Heart left ventricle (tissue), 16 donors: ENCODE results near the gene IGFN1. TPM values are rescaled to one million over a fixed set of nuclear protein-coding genes. Genes with fewer than 3 reads are reported as not detected.
"Not testable (repeated sequence)": the region's sequence is repeated elsewhere in the genome, so short reads cannot be mapped to it uniquely, and the experiment has no call there.

Experiments used
- ATAC-seq, 4 donors: fragments of 200-7000 bp; cut with Tn5 transposase; one replicate each; pipeline ENCODE4 v1.9.1; 2020 to 2022; ENCODE audit warnings: moderate library complexity in 4 of 4, mild to moderate bottlenecking in 3 of 4, moderate number of reproducible peaks in 1 of 4
- DNase-seq, 5 donors: peaks; one replicate each; pipeline ENCODE4 v3.0.0-alpha.2; 2020
- H3K27ac ChIP-seq, 12 donors: fragments of 200-600 bp; sonication (generic) in 4 of 12; one replicate each; pipeline versions ENCODE4 v1.5.0 to v1.8.0; 2016 to 2022; ENCODE audit warnings: mild to moderate bottlenecking in 2 of 12
- H3K27me3 ChIP-seq, 9 donors: fragments of 200-600 bp; sonication (generic) in 2 of 9; one replicate each; pipeline versions ENCODE4 v1.5.1 to v1.8.0; 2016 to 2022; ENCODE audit warnings: mild to moderate bottlenecking in 3 of 9
- H3K36me3 ChIP-seq, 9 donors: fragments of 200-600 bp; sonication (generic) in 2 of 9; one replicate each; pipeline versions ENCODE4 v1.5.0 to v1.8.0; 2018 to 2022; ENCODE audit warnings: mild to moderate bottlenecking in 2 of 9
- H3K4me1 ChIP-seq, 12 donors: fragments of 200-600 bp; sonication (generic) in 4 of 12; one replicate each; pipeline versions ENCODE4 v1.5.0 to v1.8.0; 2016 to 2022; ENCODE audit warnings: mild to moderate bottlenecking in 3 of 12
- H3K4me3 ChIP-seq, 12 donors: fragments of 200-600 bp; sonication (generic) in 4 of 12; one replicate each; pipeline versions ENCODE4 v1.5.0 to v1.8.0; 2017 to 2022; ENCODE audit warnings: mild to moderate bottlenecking in 9 of 12, moderate library complexity in 4 of 12
- H3K9me3 ChIP-seq, 12 donors: fragments of 200-600 bp; sonication (generic) in 4 of 12; one replicate each; pipeline versions ENCODE4 v1.5.0 to v1.8.0; 2016 to 2022; ENCODE audit warnings: mild to moderate bottlenecking in 1 of 12
- POLR2A ChIP-seq, 2 donors: fragments of 450-650 bp; IDR thresholded peaks; one replicate each; pipeline ENCODE4 v1.6.1; 2017; ENCODE audit warnings: antibody characterized with exemption in 2 of 2, mild to moderate bottlenecking in 2 of 2, moderate library complexity in 2 of 2
- WGBS, 4 donors: extraction: QIAGEN DNeasy Blood & Tissue Kit in 2 of 4; methylation state at CpG; one replicate each; pipeline versions ENCODE4 v1.1.5 to v1.1.7; 2013 to 2018; 5-methylcytosine and 5-hydroxymethylcytosine counted together
- intact Hi-C, 10 donors: fragments of 100-400 bp; cut with DNase I; formaldehyde crosslinking; loops; one replicate each; pipeline versions ENCODE4 v1.11.1 to v1.14.2; 2022
- polyA plus RNA-seq, 2 donors: library from polyadenylated mRNA; stranded (reverse); fragments of 200-250 nt; gene quantifications; one replicate each; pipeline ENCODE4 v1.2.3, GENCODE V29; 2013
- total RNA-seq, 9 donors: library from RNA; depleted of rRNA in 2 of 9; stranded (reverse); fragments of >200 nt in 2 of 9; fragmentation: NEBNext Ultra II Directional in 3 of 9; extraction: Animal tissue kit (Norgen Biotek cat#: 25700) in 3 of 9; gene quantifications; one replicate each; pipeline versions ENCODE4 v1.1.0 to v1.2.4, GENCODE V29; 2016 to 2023
- TF ChIP-seq, protein P1 (sequence below), 12 donors: fragments of 200-600 bp; sonication (generic) in 4 of 12; IDR thresholded peaks; one replicate each; pipeline versions ENCODE4 v1.5.0 to v1.8.0; 2018 to 2022; ENCODE audit warnings: antibody characterized with exemption in 12 of 12, mild to moderate bottlenecking in 5 of 12
- donor health status: ischemic (EF 13 %, LVEDD 7.1; RV severe dilation, severe dysfunction).
- donor health status: healthy with polysubstance abuse.
- donor health status: DM: no; HTN: yes; CAD: no.
- donor health status: DM: no; HTN: no; CAD: no.
- donor health status: ischemic (EF 25% LVEDD 6.9; RV normal size, moderate dysfunction).
- donor health status: ischemic (EF 25% LVEDD 5.7; RV mildly dilated, moderate dysfunction).
- donor health status: healthy.
- donor health status: DM: yes; HTN: yes; CAD: no.
- donor health status: ischemic (EF 35%, LVEDD 5.7; RV mildly dilated, moderate dysfunction).
- donor health status: nonischemic (EF 11% LVEDD 7.7; RV severe dilation, severe dysfunction).
- donor health status: DM: yes; HTN: yes; CAD: no.
- donor health status: PGD.
- donor health status: ischemic (EF 29% LVEDD 5.4; RV normal size, mild dysfunction).
- donor health status: nonischemic (EF 23%, LVEDD 6.1; RV moderate dilation, normal function).

Gene IGFN1
- total and polyA plus RNA-seq, 11 donors = 0.03 to 0.04 TPM; not detected in 9

DNA sequence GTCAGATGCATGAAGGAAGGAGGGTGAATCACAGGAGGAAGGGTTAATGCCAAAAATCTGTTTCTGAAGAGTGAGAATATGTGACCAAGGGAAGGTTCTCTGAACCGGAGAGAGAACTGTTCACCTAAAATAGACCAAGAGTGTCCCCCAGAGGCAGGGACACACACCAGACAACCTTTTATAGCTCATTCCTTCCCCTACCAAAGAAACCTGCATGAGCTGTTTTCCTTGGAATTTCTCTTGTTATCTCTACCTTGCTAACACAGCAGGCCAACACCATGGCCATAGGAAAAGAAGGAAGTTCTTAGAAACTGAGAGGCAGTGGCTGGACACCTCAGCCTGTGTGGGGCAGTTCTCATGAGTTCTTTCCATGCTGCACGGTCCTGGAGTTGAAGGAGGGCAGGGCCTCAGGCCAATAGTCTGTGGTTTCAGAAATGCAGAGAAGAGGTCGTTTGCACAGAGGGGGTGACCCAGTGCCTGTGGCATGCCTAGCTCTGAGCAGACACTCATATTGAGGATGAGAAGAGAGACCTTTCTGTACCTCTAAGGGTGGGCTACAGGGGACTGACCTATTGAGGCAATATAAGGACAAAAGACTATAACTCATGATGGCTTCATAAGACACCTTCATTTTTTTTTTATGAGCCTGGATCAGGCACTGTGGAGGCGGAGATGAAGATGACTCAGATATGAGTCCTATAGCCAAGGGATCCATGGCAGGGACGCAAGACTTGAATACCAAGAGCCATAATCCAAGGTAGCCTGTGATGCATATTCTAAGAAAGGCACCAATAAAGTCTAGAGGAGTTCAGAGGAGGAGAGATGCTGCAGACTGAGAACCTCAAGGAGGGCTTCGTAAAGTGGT is 39.4 kb downstream of the IGFN1 start:
- Histone ChIP-seq H3K4me1 (no peaks in the 10 kb centered on the region), H3K9me3 (peaks cover 0 to 18% (median 0%) of the 10 kb centered on the region in 12 donors), H3K4me3 (no peak overlapping the region), H3K36me3 (no peaks in the 10 kb centered on the region), H3K27me3 (no peaks in the 10 kb centered on the region), H3K27ac (no peak overlapping the region)
- intact Hi-C loops = loop anchor here in 3 of 10 donors (10.0 kb wide), 3 partner anchors 75 to 255 kb away; partner anchors contain the start of gene TMEM9 (in 1 of the 3)
- DNase-seq (peak in 1 of 5 donors; percentile 2), ATAC-seq (no peak)
- TF ChIP-seq, protein P1, sequence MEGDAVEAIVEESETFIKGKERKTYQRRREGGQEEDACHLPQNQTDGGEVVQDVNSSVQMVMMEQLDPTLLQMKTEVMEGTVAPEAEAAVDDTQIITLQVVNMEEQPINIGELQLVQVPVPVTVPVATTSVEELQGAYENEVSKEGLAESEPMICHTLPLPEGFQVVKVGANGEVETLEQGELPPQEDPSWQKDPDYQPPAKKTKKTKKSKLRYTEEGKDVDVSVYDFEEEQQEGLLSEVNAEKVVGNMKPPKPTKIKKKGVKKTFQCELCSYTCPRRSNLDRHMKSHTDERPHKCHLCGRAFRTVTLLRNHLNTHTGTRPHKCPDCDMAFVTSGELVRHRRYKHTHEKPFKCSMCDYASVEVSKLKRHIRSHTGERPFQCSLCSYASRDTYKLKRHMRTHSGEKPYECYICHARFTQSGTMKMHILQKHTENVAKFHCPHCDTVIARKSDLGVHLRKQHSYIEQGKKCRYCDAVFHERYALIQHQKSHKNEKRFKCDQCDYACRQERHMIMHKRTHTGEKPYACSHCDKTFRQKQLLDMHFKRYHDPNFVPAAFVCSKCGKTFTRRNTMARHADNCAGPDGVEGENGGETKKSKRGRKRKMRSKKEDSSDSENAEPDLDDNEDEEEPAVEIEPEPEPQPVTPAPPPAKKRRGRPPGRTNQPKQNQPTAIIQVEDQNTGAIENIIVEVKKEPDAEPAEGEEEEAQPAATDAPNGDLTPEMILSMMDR (IDR thresholded peaks at IDR 0.05) = no peak
- TF ChIP-seq POLR2A (IDR thresholded peaks at IDR 0.05) = no peak
- WGBS, 4 donors = 64 to 74% (median 68%) methylated on average over 6 of the region's 6 CpGs

DNA sequence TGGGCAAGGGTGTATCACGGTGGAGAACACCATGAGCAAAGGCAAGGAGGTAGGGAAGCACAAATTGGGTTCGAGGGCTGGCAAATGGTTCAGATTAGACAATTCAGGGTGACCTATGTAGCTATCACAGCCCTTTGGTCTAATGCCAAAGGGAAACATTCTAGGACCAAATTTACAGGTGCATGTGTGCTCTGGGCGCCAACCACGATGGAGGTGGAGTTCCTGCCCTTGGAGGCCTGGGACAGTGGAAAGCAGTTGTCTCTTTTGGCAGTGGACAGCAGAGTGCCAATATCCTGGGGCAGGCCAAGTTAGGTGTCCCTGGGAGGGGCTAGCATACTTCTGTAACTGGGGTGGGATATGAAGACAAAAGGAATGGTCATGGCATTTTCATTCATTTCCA is 40.1 kb downstream of the IGFN1 start:
- TF ChIP-seq POLR2A (IDR thresholded peaks at IDR 0.05) = no peak
- TF ChIP-seq, protein P1 (IDR thresholded peaks at IDR 0.05) = no peak
- H3K36me3 ChIP-seq = no peaks in the 10 kb centered on the region
- H3K4me1 ChIP-seq = no peaks in the 10 kb centered on the region
- H3K27me3 ChIP-seq = no peaks in the 10 kb centered on the region
- H3K4me3 ChIP-seq = no peak overlapping the region
- ATAC-seq (no peak), DNase-seq (peak in 1 of 5 donors; percentile 25)
- intact Hi-C loops = no loop called here
- 79 to 87% (median 82%) methylated on average over 4 of the region's 4 CpGs for WGBS, 4 donors
- H3K9me3 ChIP-seq = peaks cover 0 to 18% (median 0%) of the 10 kb centered on the region in 12 donors
- H3K27ac ChIP-seq = no peak overlapping the region

DNA sequence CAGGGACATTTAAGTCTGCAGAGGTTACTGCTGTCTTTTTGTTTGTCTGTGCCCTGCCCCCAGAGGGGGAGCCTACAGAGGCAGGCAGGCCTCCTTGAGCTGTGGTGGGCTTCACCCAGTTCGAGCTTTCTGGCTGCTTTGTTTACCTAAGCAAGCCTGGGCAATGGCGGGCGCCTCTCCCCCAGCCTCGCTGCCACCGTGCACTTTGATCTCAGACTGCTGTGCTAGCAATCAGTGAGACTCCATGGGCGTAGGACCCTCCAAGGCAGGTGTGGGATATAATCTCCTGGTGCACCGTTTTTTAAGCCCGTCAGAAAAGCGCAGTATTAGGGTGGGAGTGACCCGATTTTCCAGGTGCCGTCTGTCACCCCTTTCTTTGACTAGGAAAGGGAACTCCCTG is 49.0 kb downstream of the IGFN1 start:
- H3K27ac ChIP-seq, H3K36me3 ChIP-seq, H3K9me3 ChIP-seq, H3K4me1 ChIP-seq, ATAC-seq, H3K4me3 ChIP-seq, intact Hi-C loops: not testable (repeated sequence)
- H3K27me3 ChIP-seq = peaks cover 0 to 33% (median 19%) of the 10 kb centered on the region in 9 donors
- peak in 1 of 5 donors; percentile 55 for DNase-seq
- WGBS, 4 donors = 71 to 84% (median 73%) methylated on average over 10 to 11 of the region's 11 CpGs

DNA sequence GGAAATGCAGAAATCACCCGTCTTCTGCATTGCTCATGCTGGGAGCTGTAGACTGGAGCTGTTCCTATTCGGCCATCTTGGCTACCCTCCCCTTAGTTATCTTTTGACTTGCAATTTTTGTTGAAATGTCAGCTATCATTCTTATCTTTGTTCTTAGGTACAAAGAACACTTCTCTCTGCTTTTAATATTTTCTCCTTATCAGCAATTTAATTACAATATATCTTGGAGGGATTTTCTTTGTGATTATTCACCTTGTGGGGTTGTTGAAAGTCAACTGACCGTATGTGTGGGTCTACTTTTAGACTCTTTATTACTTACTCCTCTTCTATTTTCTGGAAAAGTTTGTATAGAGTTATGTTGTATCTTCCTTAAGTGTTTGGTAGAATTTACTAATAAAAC is 49.5 kb downstream of the IGFN1 start:
- Histone ChIP-seq H3K27me3 (peaks cover 0 to 38% (median 19%) of the 10 kb centered on the region in 9 donors), H3K4me1 (no peaks in the 10 kb centered on the region), H3K36me3 (no peaks in the 10 kb centered on the region), H3K9me3 (no peaks in the 10 kb centered on the region), H3K27ac (no peak overlapping the region), H3K4me3 (no peak overlapping the region)
- DNase-seq (no peak), ATAC-seq (no peak)
- WGBS, 4 donors = 92 to 96% (median 94%) methylated on average over 3 of the region's 3 CpGs
- intact Hi-C loops = no loop called here
- TF ChIP-seq POLR2A (IDR thresholded peaks at IDR 0.05) = no peak
- TF ChIP-seq, protein P1 (IDR thresholded peaks at IDR 0.05) = no peak
